ENCODE data around the gene CDK6.

CDK6 gene

DNA sequence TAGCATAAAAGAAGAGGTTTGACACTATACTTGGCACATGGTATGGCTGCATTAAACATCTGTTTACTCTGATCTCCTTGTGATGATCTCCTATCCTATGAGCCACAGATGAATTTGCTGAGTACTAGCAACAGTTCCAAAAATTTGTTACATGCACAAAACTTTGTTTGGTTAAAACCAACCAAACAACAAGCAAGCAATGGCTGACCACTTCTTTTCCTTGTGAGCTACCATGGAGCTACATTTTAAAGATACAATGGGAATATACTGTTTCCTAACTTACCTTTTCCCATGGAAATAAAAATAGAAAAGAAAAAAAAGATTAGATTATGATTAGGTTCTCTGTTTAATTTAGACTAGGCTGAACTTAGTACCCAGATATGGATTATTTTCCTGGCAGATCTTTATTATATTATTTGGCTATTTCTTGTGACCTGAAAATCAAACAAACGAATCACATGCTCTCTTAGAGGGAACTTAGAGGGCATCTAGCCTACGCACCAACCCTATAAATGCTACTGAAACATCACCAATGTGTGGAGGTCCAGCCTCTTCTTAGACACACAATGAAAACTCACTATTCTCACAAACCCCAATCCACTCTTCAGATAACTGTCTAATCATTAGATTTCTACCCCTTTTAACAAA, 166.0 kb downstream of the CDK6 start:
- no peak for DNase-seq

GRCh38 chr7:92669616-92670165, 166.7 kb downstream of the CDK6 start:
- DNase-seq: no peak

DNA sequence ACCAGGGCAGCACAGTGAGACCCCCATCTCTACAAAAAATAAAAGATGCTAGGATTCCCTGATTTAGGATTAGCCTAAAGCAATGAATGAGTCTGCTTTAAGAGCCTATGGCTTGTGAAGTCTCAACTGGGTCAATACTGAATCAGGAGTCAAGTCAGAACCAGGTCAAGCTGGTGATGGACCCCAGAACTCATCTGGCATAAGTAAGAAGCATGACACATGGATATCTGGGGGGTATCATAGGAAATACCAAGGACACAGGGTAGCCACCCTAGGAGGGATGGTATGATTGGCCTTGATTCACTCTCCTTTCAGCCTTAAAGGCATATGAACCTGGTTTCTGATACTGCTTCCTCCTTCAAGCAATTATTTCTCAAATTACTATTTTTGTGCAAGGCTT, 167.8 kb downstream of the CDK6 start:
- DNase-seq: no peak

GRCh38 chr7:92667816-92668535, 168.4 kb downstream of the CDK6 start:
- DNase-seq: no peak

DNA sequence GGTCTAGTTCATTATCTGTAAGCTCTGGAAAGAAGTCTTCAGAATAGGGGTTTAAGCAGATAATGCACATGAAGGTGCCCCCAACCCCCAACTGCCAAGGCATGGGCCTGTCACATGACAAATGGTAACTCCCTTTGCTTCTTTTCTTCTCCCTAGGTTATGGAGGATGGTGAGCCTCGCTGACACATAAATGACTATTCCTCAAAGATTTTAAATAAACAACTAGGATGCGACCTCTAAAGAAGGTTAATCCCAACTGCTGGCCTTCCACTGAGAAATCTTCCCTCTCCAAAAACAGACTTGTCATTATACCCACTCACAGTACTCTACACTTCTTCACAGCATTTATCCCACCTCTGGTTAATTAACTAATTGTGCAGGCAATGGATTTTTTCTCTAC, 170.4 kb downstream of the CDK6 start:
- no peak for DNase-seq

DNA sequence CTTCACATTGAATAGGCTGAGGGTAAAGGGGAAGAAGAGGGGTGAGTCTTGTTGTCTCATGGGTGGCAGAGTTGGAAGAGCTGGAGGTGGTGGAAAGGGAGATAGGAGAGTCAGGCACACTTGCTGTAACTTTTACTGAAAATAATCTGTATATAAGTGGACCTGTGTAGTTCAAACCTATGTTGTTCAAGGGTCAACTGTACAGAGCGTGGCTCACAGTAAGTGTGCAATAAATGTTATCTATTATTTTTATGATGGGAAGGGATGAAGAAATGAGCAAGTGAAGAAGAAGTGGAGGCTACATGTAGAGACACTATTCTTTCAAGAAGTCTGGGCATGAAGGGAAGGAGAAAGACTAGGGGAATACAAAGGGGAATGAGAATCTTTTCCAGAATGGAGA, 174.7 kb downstream of the CDK6 start:
- no peak for DNase-seq

DNA sequence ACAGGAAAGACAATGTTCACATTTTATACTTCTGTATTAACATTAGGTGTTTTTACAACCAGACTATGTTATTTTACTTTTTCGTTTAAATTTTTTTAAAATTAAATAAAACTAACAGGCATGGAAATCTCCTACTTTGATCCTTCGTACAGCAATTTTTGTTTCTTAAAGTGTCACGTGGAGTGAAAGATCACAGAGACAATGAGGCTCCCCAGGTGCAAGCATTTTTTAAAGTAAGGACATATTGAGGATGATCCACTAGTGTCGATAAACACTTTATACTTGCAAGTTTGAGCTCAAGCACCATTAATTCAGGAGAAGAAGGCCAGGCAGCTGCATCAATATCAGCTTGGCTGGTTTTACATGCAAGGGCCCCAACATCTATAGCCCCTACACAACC, 177.7 kb downstream of the CDK6 start:
- no peak for DNase-seq

DNA sequence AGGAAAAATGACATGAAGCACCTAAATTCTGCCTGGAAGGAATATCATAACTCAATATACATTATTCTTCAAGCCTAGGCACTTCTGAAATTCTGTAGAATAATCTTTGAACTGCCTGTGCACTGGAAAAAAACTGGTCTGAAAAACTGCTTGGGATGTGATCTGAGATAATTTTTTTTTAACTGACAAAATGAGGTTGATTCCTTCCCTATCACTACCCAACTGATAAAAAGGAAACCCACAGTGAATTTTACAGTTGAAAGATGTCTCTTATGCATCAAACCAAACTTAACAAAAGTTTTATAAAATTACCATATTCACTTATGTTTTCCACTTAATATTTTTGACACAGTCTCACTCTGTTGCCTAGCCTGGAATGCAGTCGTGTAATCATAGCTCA, 179.0 kb downstream of the CDK6 start:
- no peak for DNase-seq

DNA sequence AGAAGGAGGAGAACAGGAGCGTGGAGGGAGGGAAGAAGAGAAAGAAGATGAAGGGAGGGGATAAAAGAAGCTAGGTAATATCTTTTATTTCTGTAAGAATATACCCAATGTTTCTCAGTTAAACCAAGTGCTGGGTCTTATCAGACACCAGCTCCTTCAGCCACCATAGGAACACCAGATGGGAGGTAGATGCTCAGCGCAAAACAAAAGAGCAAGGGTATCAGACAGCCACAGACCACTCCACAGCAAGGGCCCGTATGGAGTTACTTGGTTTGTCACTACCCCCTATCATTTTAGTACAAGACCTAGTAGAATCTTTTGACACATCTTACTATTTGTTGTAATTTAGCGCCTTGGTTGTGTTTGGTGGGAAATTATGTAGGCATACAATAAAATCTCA, 180.3 kb downstream of the CDK6 start:
- DNase-seq: no peak

DNA sequence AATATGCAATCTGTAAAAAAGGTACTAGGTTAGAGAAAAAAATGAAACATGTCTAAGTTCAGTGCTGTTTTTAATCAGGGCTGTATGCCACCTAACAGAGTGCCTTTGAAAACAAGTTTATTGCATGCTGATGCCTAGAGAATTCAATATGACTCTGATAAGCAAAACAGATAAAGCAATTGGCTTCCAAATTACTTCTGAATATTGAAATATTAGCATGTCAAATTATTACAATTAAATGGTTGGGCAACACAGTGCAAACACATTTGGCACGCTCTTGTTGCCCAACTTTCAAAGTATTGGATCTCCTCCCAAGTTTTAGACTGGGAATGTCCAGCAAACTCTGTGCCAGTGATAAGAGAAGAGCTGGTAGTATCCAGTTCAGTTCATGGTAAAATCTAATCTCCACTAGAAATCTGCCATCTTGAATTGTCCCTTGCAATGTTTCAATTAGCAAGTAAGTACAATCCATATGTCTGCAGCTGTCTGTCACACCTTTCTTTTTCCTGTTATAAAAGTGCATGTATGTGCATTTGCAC, 181.0 kb downstream of the CDK6 start:
- DNase-seq: no peak

- DNase-seq: no peak
Measured at GRCh38 chr7:92653136-92653535, 183.2 kb downstream of the CDK6 start.

DNA sequence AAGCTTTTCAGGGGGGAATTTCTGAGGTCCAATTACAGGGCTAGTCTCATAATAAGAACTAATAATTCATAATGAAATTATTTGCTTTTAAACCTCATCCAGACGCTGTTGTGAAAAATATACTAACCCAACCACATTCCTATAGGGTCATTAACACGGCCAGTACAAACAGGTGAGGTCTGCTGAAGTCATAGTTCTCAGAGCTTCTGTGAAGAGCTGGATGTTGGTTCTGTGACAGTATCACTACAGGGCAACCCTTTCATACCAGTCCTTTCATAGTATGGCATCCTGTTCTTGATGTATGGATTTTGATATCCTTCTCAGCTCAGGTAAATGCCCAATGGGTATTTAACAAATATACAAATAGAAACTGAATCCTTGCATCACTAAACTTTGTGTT, 183.8 kb downstream of the CDK6 start:
- DNase-seq: no peak

DNA sequence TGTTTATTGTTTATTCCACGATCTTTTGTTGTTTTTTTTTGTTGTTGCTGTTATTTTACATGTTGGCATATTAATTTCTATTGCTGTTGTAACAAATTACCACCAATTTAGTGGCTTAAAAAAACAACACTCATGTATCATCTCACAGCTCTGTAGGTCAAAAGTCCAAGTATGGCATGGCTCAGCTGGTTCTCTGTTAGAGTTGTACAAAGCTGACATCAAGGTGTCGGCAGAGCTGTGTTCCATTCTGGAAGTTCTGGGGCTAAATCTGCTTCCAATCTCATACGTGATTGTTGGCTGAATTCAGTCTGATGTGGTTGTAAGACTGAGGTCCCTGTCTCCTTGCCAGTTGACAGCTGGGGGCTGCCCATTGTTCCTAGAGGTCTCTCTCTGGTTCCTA, 186.0 kb downstream of the CDK6 start:
- no peak for DNase-seq

GRCh38 chr7:92648067-92648466, 188.3 kb downstream of the CDK6 start:
- no peak for DNase-seq

DNA sequence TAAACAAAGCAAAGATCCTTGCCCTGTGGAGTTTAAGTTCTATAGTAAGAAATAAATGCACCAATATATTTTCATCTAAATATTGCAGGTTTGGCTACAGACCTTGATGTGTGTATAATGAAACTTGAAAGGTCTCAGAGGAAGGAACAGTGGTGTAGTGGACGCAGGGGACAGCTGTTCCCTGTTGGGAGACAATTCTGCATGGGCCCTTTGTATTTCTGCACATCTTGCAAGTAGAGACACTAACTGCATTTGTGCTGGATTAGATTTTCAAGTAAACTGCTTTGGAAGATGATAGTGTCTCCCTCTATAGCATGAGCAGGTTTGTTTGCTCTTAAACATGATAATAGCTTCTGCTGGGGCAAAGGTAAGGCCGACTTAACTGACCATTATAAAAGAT, 188.7 kb downstream of the CDK6 start:
- DNase-seq: no peak

- DNase-seq: no peak
Measured at GRCh38 chr7:92647011-92647625, 189.3 kb downstream of the CDK6 start.

- no peak for DNase-seq
Measured at GRCh38 chr7:92645114-92646061, 191.0 kb downstream of the CDK6 start.

GRCh38 chr7:92644406-92645113, 191.8 kb downstream of the CDK6 start:
- no peak for DNase-seq

DNA sequence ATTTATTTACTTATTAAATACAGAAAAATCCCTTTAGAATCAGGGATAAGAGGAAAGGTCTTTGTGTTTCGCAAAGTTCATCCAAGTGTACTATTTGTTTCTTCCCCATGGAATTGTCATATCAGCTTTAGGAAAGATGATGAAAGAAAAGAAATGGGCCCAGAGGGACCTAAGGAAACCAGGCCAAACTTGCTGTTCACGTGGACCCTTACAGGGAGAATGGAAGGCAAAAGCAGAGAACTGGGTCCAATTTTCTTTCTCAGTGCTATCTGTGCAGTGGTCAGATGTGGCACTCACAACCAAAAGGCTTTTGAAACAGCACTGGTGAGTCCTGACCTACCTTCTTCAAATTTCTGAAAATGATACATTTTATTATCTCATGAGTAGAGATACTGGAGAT, 192.6 kb downstream of the CDK6 start:
- no peak for DNase-seq

- DNase-seq: no peak
Measured at GRCh38 chr7:92641921-92642511, 194.4 kb downstream of the CDK6 start.

DNA sequence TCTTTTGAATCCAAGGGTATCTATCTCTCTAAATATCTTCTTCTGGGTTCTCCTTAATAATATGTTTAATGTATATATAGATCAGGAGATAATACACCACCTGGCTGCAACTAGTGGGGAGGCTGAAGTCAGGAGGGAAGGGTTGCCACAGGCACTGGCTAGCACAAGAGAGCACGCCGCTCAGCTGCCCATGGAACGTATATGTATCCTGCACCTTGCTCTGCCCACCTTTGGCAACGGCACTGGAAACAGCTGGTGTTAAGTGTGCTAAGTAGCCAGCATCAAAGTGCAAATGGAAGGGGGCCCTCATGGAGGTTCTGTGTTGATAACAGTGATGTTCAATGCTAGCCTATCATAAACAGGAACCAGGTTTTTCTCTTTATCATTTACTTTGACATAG, 196.4 kb downstream of the CDK6 start:
- no peak for DNase-seq
